ENCODE measurements around the gene SUV39H2.

DNA sequence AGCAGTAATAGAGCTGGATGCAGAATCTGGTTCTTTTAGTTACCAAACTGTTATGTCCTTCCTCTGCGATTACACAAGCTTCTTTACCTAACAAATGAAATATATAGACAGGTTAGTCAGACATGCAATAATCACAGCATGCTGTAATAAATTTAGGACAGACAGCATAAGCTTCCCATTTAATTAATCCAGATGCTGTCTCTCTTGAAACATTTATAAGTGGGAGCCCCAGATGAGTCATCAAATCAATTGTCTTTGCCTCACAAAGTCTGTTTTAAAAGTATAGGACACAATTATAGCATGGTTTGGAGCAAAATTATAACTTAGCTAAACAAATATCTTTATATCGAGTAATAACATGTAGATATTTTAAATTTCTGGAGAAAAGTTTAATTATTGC is 42.5 kb upstream of the SUV39H2 start:
- TF ChIP-seq, protein P1, sequence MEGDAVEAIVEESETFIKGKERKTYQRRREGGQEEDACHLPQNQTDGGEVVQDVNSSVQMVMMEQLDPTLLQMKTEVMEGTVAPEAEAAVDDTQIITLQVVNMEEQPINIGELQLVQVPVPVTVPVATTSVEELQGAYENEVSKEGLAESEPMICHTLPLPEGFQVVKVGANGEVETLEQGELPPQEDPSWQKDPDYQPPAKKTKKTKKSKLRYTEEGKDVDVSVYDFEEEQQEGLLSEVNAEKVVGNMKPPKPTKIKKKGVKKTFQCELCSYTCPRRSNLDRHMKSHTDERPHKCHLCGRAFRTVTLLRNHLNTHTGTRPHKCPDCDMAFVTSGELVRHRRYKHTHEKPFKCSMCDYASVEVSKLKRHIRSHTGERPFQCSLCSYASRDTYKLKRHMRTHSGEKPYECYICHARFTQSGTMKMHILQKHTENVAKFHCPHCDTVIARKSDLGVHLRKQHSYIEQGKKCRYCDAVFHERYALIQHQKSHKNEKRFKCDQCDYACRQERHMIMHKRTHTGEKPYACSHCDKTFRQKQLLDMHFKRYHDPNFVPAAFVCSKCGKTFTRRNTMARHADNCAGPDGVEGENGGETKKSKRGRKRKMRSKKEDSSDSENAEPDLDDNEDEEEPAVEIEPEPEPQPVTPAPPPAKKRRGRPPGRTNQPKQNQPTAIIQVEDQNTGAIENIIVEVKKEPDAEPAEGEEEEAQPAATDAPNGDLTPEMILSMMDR (conservative IDR thresholded peaks at IDR 0.05; ENCODE audit: low read length), result no peak
- TF ChIP-seq EZH2phosphoT487 (IDR thresholded peaks at IDR 0.05; ENCODE audit: borderline replicate concordance), result no peak
